Measurements from ENCODE around the gene PRDM11.

GRCh38 chr11:45155627-45156180, 9.3 kb downstream of the PRDM11 start:
- TF ChIP-seq CTCF (conservative IDR thresholded peaks at IDR 0.05; ENCODE audit: low read depth, low read length) (no peak), EZH2 (IDR thresholded peaks at IDR 0.05; ENCODE audit: borderline replicate concordance, low read depth, low read length, poor library complexity, severe bottlenecking) (no peak)

Measured in A673 (cell line).